Brain microvascular endothelial cell (primary cell): ENCODE measurements around the gene ZC3H6.
"Not testable (repeated sequence)": the region's sequence is repeated elsewhere in the genome, so short reads cannot be mapped to it uniquely, and the experiment has no call there.

Experiments used
- DNase-seq: peaks from one replicate; pipeline ENCODE4 v3.0.0-alpha.2; 2020
- H3K27ac ChIP-seq: fragments of 250-450 bp; sonication (Bioruptor Pico); 2 replicates; pipeline ENCODE4 v1.5.1; 2020; ENCODE audit warnings: mild to moderate bottlenecking, moderate library complexity
- H3K27me3 ChIP-seq: fragments of 250-450 bp; sonication (Bioruptor Pico); replicated peaks from 2 replicates; pipeline ENCODE4 v1.5.1; 2020; ENCODE audit warnings: mild to moderate bottlenecking
- H3K36me3 ChIP-seq: fragments of 250-450 bp; sonication (Bioruptor Pico); replicated peaks from 2 replicates; pipeline ENCODE4 v1.5.1; 2020; ENCODE audit warnings: mild to moderate bottlenecking
- H3K4me3 ChIP-seq: 2 replicates; pipeline ENCODE4 v1.5.1; 2011; ENCODE audit warnings: low read depth, mild to moderate bottlenecking, control low read depth, low read length, moderate library complexity
- in situ Hi-C: cut with HindIII; loops from 2 replicates; pipeline ENCODE4 v1.10.0; 2017; ENCODE audit warnings: low sequenced_read_pairs, low pct_ligation_motif_present
- TF ChIP-seq, protein P1 (sequence below): IDR thresholded peaks from 2 replicates; pipeline ENCODE4 v1.5.1; 2011; ENCODE audit warnings: low read depth, mild to moderate bottlenecking, moderate library complexity, low read length, control low read depth, inconsistent platforms; ENCODE audit errors: missing control alignments

Gene ZC3H6

DNA sequence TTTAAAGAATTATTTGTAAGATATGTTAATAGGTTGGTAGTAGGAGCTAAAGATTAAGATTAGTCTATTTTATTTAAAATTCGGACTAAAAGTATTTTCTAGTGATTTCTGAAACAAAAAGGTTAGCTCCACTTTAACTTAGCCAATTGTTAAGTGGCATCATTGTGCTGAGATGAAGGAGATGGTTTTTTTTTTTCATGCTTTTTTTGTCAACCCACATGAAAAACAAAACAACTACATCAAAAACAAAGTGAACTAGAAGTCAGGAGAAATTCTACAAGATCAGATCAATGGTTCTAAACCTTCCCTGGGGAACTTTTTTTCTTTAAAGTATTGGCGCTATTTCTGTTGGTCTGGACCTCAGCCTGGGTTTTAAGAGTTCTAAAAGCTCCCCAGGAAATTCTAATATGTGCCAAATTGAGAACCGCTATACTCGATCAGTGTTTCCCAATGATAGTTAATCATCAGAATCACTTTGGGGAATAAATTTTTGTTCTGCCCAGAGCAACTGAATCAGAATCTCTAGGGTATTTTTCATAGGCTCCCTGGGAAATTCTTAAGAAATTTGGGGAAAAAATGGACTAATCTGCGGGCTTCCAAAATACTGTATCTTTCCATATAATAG, 2.3 kb downstream of the ZC3H6 start:
- no peaks in the 10 kb centered on the region for H3K27me3 ChIP-seq
- in situ Hi-C loops: no loop called here
- TF ChIP-seq, protein P1, sequence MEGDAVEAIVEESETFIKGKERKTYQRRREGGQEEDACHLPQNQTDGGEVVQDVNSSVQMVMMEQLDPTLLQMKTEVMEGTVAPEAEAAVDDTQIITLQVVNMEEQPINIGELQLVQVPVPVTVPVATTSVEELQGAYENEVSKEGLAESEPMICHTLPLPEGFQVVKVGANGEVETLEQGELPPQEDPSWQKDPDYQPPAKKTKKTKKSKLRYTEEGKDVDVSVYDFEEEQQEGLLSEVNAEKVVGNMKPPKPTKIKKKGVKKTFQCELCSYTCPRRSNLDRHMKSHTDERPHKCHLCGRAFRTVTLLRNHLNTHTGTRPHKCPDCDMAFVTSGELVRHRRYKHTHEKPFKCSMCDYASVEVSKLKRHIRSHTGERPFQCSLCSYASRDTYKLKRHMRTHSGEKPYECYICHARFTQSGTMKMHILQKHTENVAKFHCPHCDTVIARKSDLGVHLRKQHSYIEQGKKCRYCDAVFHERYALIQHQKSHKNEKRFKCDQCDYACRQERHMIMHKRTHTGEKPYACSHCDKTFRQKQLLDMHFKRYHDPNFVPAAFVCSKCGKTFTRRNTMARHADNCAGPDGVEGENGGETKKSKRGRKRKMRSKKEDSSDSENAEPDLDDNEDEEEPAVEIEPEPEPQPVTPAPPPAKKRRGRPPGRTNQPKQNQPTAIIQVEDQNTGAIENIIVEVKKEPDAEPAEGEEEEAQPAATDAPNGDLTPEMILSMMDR: no peak
- DNase-seq: no peak
- H3K27ac ChIP-seq: no peak overlapping the region
- no peaks in the 10 kb centered on the region for H3K36me3 ChIP-seq
- H3K4me3 ChIP-seq: no peak overlapping the region

DNA sequence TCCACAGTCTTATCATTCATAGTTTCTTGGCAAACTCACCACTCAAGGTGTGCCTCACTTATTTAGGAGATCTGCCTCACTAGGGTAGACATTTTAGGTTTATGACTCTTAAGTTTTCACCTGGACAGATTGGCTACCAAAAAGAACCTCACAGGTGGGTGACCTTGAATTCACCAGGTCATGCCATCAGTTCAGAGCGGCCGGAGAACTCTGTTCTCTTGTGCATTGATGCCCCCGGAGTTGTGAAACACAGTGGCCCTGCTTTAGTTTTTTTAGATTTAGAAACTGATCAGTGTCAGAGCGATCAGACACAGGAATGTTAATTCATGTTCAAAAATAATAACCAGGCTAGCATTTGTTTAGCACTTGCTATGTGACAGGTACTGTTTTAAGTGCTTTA, 6.7 kb downstream of the ZC3H6 start:
- in situ Hi-C loops, H3K36me3 ChIP-seq, H3K27ac ChIP-seq, H3K27me3 ChIP-seq, H3K4me3 ChIP-seq, DNase-seq: not testable (repeated sequence)

- DNase-seq: peak; percentile 40
- H3K27me3 ChIP-seq, in situ Hi-C loops, H3K36me3 ChIP-seq, H3K27ac ChIP-seq, H3K4me3 ChIP-seq: not testable (repeated sequence)
Measured at GRCh38 chr2:112283535-112283934, 8.1 kb downstream of the ZC3H6 start.

GRCh38 chr2:112290088-112290487, 14.7 kb downstream of the ZC3H6 start:
- no peak overlapping the region for H3K4me3 ChIP-seq
- H3K27ac ChIP-seq: no peak overlapping the region
- H3K36me3 ChIP-seq: no peaks in the 10 kb centered on the region
- in situ Hi-C loops: no loop called here
- TF ChIP-seq, protein P1: no peak
- peak; percentile 15 for DNase-seq
- no peaks in the 10 kb centered on the region for H3K27me3 ChIP-seq

- no peak for DNase-seq
- TF ChIP-seq, protein P1: no peak
- no peak overlapping the region for H3K4me3 ChIP-seq
- no peaks in the 10 kb centered on the region for H3K36me3 ChIP-seq
- no peak overlapping the region for H3K27ac ChIP-seq
- in situ Hi-C loops: no loop called here
- no peaks in the 10 kb centered on the region for H3K27me3 ChIP-seq
Measured at GRCh38 chr2:112290648-112291047, 15.3 kb downstream of the ZC3H6 start.

DNA sequence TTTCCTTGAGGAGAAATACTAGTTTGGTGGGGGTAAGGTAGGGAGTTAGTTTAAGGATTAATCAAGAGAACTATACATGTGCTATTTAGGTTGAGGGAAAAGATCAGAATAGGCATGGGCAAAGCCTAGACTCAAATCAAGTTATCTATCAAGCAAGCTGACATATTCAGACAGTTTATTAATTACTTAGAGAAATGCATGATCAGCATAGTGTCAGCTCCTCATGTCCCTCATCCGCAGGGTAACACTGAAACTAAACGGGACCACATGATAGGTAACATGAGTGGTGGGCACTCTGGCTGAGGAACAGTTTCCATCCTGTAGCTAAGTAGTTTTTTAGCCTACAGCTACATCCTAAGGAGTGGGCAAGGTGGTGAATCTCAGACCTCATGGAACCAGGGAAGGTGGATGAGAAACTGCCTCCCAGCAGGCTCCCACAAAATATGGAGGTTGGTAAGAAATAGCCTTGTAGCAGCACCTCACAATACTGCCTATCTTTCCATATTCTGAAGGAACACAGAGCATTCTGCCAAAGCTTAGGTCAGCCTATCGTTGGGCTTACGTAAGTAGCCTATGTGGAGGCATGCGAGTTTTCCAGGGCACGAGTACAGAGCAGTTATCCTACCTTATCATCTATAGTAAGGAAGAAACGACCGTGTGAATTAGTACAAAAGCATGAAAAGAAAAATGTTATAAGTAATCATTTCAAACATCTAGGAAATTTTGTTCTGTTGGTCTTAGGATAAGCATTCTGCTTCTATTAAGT, 18.4 kb downstream of the ZC3H6 start:
- H3K4me3 ChIP-seq: no peak overlapping the region
- in situ Hi-C loops: no loop called here
- no peaks in the 10 kb centered on the region for H3K27me3 ChIP-seq
- H3K27ac ChIP-seq: no peak overlapping the region
- TF ChIP-seq, protein P1: no peak
- no peaks in the 10 kb centered on the region for H3K36me3 ChIP-seq
- DNase-seq: no peak
